G401 (cell line): ENCODE data around the gene KSR2. TPM values are rescaled to one million over a fixed set of nuclear protein-coding genes. Genes with fewer than 3 reads are reported as not detected.
"Not testable (repeated sequence)": the region's sequence is repeated elsewhere in the genome, so short reads cannot be mapped to it uniquely, and the experiment has no call there.

Experiments used
- DNase-seq: peaks from one replicate; pipeline ENCODE4 v3.0.0-alpha.2; 2015; ENCODE audit warnings: low spot score
- in situ Hi-C: cut with HindIII; loops from 2 replicates; pipeline ENCODE4 v1.10.0; 2016; ENCODE audit warnings: low sequenced_read_pairs, mixed read lengths
- total RNA-seq: library from RNA; depleted of rRNA; stranded (reverse); fragments of >200 nt; shearing (Covaris generic); gene quantifications from 2 replicates; pipeline ENCODE4 v1.2.3, GENCODE V29; 2014

The KSR2 gene
- total RNA-seq, 1 experiment from 2014 or later = not detected

DNA sequence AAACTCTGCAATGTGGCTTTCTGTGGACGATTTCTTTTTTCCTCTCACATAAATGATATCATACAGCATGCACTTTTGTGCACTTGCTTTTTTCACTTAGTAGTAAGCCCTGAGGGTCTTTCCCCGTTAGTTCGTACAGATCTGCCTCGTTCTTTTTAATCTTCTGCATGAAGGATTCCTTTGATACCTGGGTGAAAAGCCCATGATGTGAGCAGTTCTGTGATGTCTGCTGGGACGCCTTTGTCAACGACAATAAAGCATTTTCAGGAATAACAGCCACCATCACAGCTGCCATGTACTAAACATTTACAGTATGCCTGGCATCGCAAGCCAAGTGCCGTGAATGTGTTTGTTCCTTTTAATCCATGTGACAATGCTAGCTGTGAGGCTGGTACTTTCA lies 99.2 kb downstream of the KSR2 start:
- in situ Hi-C loops = no loop called here
- no peak for DNase-seq

- no peak for DNase-seq
- in situ Hi-C loops = no loop called here
These were observed 101.4 kb downstream of the KSR2 start for GRCh38 chr12:117867348-117867747.

DNA sequence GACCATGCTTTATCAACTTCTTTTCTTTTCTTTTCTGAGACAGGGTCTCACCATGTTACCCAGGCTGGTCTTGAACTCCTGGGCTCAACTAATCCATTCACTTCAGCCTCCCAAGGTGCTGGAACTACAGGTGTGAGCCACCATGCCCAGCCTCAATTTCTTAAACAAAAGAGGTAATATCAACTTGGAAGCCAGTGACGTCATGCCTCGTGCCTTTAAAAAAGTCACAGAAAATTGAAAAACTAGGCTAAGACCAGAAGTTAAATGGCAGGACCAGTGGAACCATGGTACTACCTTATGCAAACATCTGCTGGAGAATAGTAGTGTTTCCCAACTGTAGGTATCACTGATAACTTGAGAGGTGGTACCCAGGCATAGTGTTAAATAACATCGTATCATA lies 103.3 kb downstream of the KSR2 start:
- in situ Hi-C loops = no loop called here
- DNase-seq = no peak

GRCh38 chr12:117863002-117863709 lies 105.6 kb downstream of the KSR2 start:
- in situ Hi-C loops = no loop called here
- DNase-seq = no peak

GRCh38 chr12:117861691-117862090 lies 107.1 kb downstream of the KSR2 start:
- in situ Hi-C loops = no loop called here
- DNase-seq = no peak

DNA sequence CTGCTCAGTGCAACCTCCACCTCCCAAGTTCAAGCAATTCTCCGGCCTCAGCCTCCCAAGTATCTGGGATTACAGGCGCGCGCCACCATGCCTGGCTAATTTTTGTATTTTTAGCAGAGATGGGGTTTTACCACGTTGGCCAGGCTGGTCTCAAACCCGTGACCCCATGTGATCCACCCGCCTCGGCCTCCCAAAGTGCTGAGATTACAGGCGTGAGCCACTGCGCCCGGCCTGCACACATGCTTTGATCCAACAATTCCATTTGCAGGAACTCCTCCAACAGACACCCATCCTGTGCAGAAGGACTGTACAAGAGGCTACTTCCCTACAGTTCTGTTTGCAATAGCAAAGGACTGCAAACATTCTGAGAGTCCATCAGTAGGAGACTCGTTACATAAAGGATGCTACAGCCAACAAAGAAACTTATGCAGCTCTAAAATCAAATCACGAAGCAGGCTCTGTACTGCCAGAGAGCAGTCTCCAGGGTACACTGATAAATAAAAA lies 108.0 kb downstream of the KSR2 start:
- DNase-seq, in situ Hi-C loops: not testable (repeated sequence)

DNA sequence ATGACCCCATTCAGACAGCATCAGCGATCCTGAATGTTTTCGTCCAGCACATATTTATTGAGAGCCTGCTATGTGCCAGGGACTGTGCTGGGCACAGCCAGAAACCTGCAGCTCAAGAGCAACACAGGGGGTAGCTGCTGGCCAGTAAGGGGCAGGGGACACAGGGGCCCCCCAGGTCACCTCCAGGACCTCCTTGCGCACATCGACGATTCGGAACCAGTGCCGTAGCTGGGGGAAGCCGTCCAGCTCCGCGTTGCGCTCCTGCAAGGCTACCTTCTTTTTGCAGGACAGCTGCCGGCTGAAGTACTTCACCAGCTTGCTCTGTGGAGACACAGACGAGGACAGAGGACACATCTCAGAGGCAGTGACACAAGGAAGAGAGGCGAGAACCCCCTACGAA lies 108.7 kb downstream of the KSR2 start:
- no peak for DNase-seq
- in situ Hi-C loops = no loop called here

DNA sequence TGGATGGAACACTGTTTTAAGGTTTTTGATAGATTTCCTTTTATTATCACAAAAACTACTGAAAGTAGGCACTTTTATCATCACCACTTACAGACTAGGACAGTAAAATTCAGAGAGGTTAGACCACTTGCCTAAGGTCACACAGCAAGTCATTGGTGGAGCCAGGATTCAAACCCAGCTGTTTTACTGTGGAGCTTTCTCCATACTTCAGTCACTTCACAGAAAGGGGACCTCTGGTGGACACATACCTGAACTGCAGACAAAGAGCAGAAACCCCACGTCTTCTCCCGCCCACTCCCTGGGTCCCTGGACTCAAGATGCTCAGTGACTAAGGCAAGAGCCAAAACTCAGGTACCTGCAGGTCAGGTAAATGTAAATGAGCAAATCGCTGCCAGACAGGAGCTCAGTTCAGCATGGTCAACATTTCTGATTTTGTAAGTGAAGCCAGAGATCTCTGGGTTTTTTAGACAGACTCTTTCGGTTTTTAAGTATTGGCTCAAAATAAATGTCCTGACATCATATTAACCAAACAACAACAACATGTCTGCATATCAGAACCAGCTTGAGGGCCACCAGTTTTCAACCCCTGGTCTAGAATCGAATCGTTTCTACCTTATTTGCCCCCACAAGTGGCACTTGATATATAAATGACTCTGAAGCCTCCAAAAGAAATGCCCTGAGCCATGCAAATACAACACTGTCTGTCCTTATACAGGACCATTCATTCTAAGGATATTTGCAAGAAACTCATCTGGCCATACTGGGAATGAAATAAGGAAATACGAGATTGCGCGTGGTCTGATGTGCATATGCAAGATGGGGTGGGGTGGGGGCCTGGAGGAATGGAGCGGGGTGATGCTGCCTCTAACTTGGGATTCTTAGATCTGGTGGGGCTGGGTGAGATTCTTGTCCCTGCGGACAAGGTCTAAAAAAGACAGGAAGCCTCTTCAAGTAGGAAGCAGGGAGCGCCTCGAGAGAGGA lies 110.9 kb downstream of the KSR2 start:
- DNase-seq = peak; percentile 49

DNA sequence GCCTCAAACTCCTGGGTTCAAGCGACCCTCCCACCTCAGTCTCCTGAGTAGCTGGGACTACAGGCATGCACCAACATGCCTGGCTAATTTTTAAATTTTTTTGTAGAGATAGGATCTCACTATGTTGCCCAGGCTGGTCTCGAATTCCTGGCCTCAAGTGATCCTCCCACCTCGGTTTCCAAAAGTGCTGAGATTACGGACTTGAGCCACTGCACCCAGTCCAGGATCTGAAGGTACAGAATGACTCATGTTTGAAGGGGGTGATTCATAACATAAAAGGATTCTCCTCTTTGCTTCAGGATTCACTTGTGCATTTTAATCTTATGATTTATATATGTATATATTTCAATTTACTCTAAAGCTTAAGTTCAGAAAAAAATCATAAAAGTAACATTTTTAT lies 111.7 kb downstream of the KSR2 start:
- DNase-seq, in situ Hi-C loops: not testable (repeated sequence)

More for the DNA sequence above, 110.9 kb downstream of the KSR2 start:
- in situ Hi-C loops = no loop called here

GRCh38 chr12:117855165-117855564 lies 113.6 kb downstream of the KSR2 start:
- in situ Hi-C loops = no loop called here
- no peak for DNase-seq

DNA sequence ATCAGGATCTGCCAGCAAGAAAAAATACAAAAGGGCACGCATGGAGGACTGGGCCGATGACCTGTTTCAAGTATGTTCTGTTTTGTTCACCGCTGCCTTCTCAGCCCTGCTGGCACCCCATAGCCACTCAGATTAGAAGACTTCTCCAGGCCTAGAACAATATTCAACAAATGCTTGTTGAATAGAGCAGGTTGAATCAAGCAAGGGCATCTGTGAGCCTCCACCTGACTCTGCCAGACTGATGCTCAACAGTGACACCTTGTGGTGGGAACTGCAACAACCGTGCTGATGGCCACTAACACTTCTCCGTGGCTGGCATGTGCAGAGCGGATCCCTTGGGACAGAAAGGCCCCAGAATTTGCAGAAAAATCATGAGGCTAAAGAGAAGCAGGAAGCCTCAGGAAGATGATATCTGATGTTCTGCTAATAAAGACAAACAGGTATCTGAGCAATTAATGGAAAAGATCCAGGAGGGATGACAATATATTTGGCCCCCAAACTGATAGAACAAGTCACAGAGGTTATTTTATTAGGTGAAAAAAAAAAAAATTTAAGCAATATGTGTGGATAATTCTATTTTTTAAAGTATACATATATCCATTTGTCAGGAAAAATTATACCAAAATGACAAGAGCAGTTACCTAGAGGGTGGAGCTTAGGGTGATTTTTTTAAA lies 114.3 kb downstream of the KSR2 start:
- in situ Hi-C loops = no loop called here
- DNase-seq = peak; percentile 76

DNA sequence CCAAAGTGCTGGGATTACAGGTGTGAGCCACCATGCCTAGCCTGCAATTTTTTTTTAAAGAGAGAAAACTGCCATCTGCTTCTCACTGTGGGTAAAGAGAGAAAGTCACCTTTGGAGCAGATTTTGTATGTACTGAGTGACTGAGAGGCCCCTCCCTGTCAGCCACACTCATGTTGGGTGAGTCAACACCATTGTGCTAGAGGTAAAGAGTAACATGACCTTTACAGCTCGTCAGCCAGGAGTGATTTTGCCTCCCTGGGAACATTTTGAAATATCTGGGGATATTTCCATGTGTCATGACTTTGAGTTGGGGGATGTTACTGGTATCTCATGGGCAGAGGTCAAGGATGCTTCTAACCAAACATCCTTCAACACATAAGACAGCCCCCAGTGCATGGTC lies 115.2 kb downstream of the KSR2 start:
- DNase-seq = no peak
- in situ Hi-C loops = no loop called here

- DNase-seq = peak; percentile 73
- in situ Hi-C loops = no loop called here
These were observed 118.7 kb downstream of the KSR2 start for GRCh38 chr12:117850048-117850447.

DNA sequence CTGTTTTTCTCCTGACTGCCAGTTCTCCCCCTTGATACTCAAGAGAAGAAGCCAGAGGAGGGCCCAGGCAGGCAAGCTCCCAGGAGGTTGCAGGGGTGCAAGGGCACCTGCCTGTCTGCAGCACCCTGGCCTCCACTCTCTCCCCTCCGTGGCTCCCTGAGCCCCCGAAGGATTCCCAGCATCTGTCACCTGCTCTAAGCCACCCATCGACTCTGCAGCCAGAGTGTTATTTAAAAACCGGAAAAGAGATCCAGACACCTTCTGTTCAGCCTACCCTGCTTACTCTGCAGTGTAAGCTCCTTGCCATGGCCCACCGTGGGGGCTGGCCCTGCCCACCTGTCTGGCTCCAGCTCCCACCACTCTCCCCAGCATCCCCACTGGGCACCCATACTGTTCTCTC lies 121.4 kb downstream of the KSR2 start:
- in situ Hi-C loops = no loop called here
- DNase-seq = no peak

GRCh38 chr12:117845271-117845904 lies 123.4 kb downstream of the KSR2 start:
- in situ Hi-C loops = no loop called here

GRCh38 chr12:117844114-117844830 lies 124.5 kb downstream of the KSR2 start:
- in situ Hi-C loops = no loop called here

More at GRCh38 chr12:117845271-117845904, 123.4 kb downstream of the KSR2 start:
- no peak for DNase-seq

GRCh38 chr12:117842630-117843029 lies 126.2 kb downstream of the KSR2 start:
- in situ Hi-C loops = no loop called here
- DNase-seq = no peak

More at GRCh38 chr12:117844114-117844830, 124.5 kb downstream of the KSR2 start:
- no peak for DNase-seq

GRCh38 chr12:117842220-117842619 lies 126.6 kb downstream of the KSR2 start:
- in situ Hi-C loops = no loop called here
- no peak for DNase-seq

- no peak for DNase-seq
- in situ Hi-C loops = no loop called here
These were observed 131.1 kb downstream of the KSR2 start for GRCh38 chr12:117837737-117838050.
